HEK293 (cell line): ENCODE data around the gene VGLL2.

ENCODE experiments used
- CTCF ChIA-PET: fragments of 350-600 bp; formaldehyde crosslinking; extraction: SDS; loops from one replicate; lab custom pipeline; 2021; ENCODE audit warnings: antibody characterized with exemption; lab: Yijun Ruan, JAX
- POLR2A ChIA-PET: fragments of 300-600 bp; formaldehyde crosslinking; extraction: SDS; loops from one replicate; lab custom pipeline; 2020; ENCODE audit warnings: antibody characterized with exemption, inconsistent platforms; lab: Yijun Ruan, JAX
- H3K27ac ChIP-seq: fragments of 200-500 bp; sonication (Bioruptor generic); 2 replicates; pipeline ENCODE4 v1.5.1; 2014; ENCODE audit warnings: low read depth, low read length, control low read depth, inconsistent platforms; ENCODE audit errors: extremely low read depth
- H3K36me3 ChIP-seq, 2 experiments: fragments of 200-500 bp in 1 of 2; sonication (Bioruptor generic) in 1 of 2; 1 replicate in 1 of 2; 2 replicates in 1 of 2; pipeline ENCODE4 v1.5.1; 2014 to 2017; ENCODE audit warnings: inconsistent platforms in 2 of 2, low read length in 2 of 2; ENCODE audit not compliant: control insufficient read depth in 2 of 2, insufficient read depth in 1 of 2
- H3K4me1 ChIP-seq: fragments of 200-500 bp; sonication (Bioruptor generic); 2 replicates; pipeline ENCODE4 v1.5.1; 2014; ENCODE audit warnings: mild to moderate bottlenecking, low read length, inconsistent platforms; ENCODE audit not compliant: control insufficient read depth, insufficient read depth
- H3K4me3 ChIP-seq: 2 replicates; pipeline ENCODE4 v1.5.1; 2011; ENCODE audit warnings: low read depth, mild to moderate bottlenecking, control low read depth, low read length, moderate library complexity
- H3K9me3 ChIP-seq: fragments of 200-500 bp; sonication (Bioruptor generic); 2 replicates; pipeline ENCODE4 v1.5.1; 2014; ENCODE audit warnings: low read depth, low read length, inconsistent platforms; ENCODE audit not compliant: control insufficient read depth, insufficient read depth
- BCL11A ChIP-seq: fragments of 450-650 bp; formaldehyde crosslinking; IDR thresholded peaks from 2 replicates; pipeline ENCODE4 v1.5.1; 2016; ENCODE audit warnings: low read depth, missing biosample characterization, missing genetic modification characterization
- EGR2 ChIP-seq: fragments of 450-650 bp; formaldehyde crosslinking; IDR thresholded peaks from 2 replicates; pipeline ENCODE4 v1.5.1; 2016; ENCODE audit warnings: low read depth, missing biosample characterization, missing genetic modification characterization
- GLIS2 ChIP-seq: fragments of 450-650 bp; formaldehyde crosslinking; IDR thresholded peaks from 2 replicates; pipeline ENCODE4 v1.5.1; 2016; ENCODE audit warnings: missing biosample characterization, missing genetic modification characterization
- MYNN ChIP-seq: fragments of 450-650 bp; formaldehyde crosslinking; IDR thresholded peaks from 2 replicates; pipeline ENCODE4 v1.5.1; 2016; ENCODE audit warnings: missing biosample characterization, missing genetic modification characterization, borderline replicate concordance
- PRDM1 ChIP-seq: fragments of 450-650 bp; formaldehyde crosslinking; IDR thresholded peaks from 2 replicates; pipeline ENCODE4; 2016; ENCODE audit warnings: missing biosample characterization, missing genetic modification characterization
- REPIN1 ChIP-seq: fragments of 450-650 bp; formaldehyde crosslinking; IDR thresholded peaks from 2 replicates; pipeline ENCODE4 v1.5.1; 2017; ENCODE audit warnings: missing biosample characterization, missing genetic modification characterization, low read depth
- SCRT1 ChIP-seq: fragments of 450-650 bp; formaldehyde crosslinking; IDR thresholded peaks from 2 replicates; pipeline ENCODE4 v1.5.1; 2016; ENCODE audit warnings: missing biosample characterization, missing genetic modification characterization, borderline replicate concordance
- ZFHX2 ChIP-seq: fragments of 450-650 bp; formaldehyde crosslinking; conservative IDR thresholded peaks from 2 replicates; pipeline ENCODE4 v1.5.1; 2016; ENCODE audit warnings: missing biosample characterization, missing genetic modification characterization
- ZFP37 ChIP-seq: fragments of 450-650 bp; formaldehyde crosslinking; IDR thresholded peaks from 2 replicates; pipeline ENCODE4 v1.5.1; 2016; ENCODE audit warnings: missing biosample characterization, missing genetic modification characterization
- ZNF132 ChIP-seq: fragments of 450-650 bp; formaldehyde crosslinking; IDR thresholded peaks from 2 replicates; pipeline ENCODE4 v1.5.1; 2017; ENCODE audit warnings: missing biosample characterization, missing genetic modification characterization, borderline replicate concordance
- ZNF292 ChIP-seq: fragments of 450-650 bp; formaldehyde crosslinking; IDR thresholded peaks from 2 replicates; pipeline ENCODE4 v1.5.1; 2016; ENCODE audit warnings: low read depth, missing biosample characterization, missing genetic modification characterization, borderline replicate concordance
- ZNF366 ChIP-seq: fragments of 450-650 bp; formaldehyde crosslinking; conservative IDR thresholded peaks from 2 replicates; pipeline ENCODE4 v1.5.1; 2016; ENCODE audit warnings: missing biosample characterization, missing genetic modification characterization
- ZNF530 ChIP-seq: fragments of 450-650 bp; formaldehyde crosslinking; IDR thresholded peaks from 2 replicates; pipeline ENCODE4 v1.5.1; 2016; ENCODE audit warnings: low read depth, missing biosample characterization, missing genetic modification characterization
- ZNF548 ChIP-seq: fragments of 450-650 bp; formaldehyde crosslinking; IDR thresholded peaks from 2 replicates; pipeline ENCODE4 v1.5.1; 2016; ENCODE audit warnings: missing biosample characterization, missing genetic modification characterization
- ZNF580 ChIP-seq: fragments of 450-650 bp; formaldehyde crosslinking; IDR thresholded peaks from 2 replicates; pipeline ENCODE4 v1.5.1; 2016; ENCODE audit warnings: missing biosample characterization, missing genetic modification characterization
- ZNF623 ChIP-seq: fragments of 450-650 bp; formaldehyde crosslinking; IDR thresholded peaks from 2 replicates; pipeline ENCODE4 v1.5.1; 2016; ENCODE audit warnings: missing biosample characterization, missing genetic modification characterization
- TF ChIP-seq, protein P1 (sequence below): fragments of 450-650 bp; formaldehyde crosslinking; IDR thresholded peaks from 2 replicates; pipeline ENCODE4 v1.5.1; 2016; ENCODE audit warnings: missing biosample characterization, missing genetic modification characterization, borderline replicate concordance

VGLL2 gene

GRCh38 chr6:117270843-117271507 lies 5.6 kb downstream of the VGLL2 start:
- Histone ChIP-seq H3K4me1 (no peaks in the 10 kb centered on the region; the same call in 1 of the 2 replicates), H3K36me3 (no peaks in the 10 kb centered on the region), H3K27ac (peak overlapping the region; percentile 43; the same call in 1 of the 2 replicates), H3K4me3 (peak overlapping the region; percentile 44), H3K9me3 (no peaks in the 10 kb centered on the region)
- CTCF ChIA-PET = interaction anchor here (0.7 kb wide), 2 partner anchors 30 to 69 kb away, joined by 3 read pairs; no protein-coding TSS in a partner anchor
- POLR2A ChIA-PET = no interaction called here
- TF ChIP-seq ZFP37 (tag by site-specific recombination) = no peak
- peak; percentile 72; the same call in 1 of the 2 replicates for TF ChIP-seq REPIN1 (tag by site-specific recombination)

GRCh38 chr6:117272032-117272866 lies 6.9 kb downstream of the VGLL2 start:
- ChIA-PET CTCF (interaction anchor here (0.6 to 0.7 kb wide), 3 partner anchors 67 to 1103 kb away, joined by 3 read pairs; no protein-coding TSS in a partner anchor), POLR2A (no interaction called here)
- Histone ChIP-seq H3K27ac (no peak overlapping the region), H3K4me1 (no peaks in the 10 kb centered on the region; the same call in 1 of the 2 replicates), H3K4me3 (no peak overlapping the region), H3K9me3 (no peaks in the 10 kb centered on the region), H3K36me3 (no peaks in the 10 kb centered on the region)
- TF ChIP-seq, protein P1, sequence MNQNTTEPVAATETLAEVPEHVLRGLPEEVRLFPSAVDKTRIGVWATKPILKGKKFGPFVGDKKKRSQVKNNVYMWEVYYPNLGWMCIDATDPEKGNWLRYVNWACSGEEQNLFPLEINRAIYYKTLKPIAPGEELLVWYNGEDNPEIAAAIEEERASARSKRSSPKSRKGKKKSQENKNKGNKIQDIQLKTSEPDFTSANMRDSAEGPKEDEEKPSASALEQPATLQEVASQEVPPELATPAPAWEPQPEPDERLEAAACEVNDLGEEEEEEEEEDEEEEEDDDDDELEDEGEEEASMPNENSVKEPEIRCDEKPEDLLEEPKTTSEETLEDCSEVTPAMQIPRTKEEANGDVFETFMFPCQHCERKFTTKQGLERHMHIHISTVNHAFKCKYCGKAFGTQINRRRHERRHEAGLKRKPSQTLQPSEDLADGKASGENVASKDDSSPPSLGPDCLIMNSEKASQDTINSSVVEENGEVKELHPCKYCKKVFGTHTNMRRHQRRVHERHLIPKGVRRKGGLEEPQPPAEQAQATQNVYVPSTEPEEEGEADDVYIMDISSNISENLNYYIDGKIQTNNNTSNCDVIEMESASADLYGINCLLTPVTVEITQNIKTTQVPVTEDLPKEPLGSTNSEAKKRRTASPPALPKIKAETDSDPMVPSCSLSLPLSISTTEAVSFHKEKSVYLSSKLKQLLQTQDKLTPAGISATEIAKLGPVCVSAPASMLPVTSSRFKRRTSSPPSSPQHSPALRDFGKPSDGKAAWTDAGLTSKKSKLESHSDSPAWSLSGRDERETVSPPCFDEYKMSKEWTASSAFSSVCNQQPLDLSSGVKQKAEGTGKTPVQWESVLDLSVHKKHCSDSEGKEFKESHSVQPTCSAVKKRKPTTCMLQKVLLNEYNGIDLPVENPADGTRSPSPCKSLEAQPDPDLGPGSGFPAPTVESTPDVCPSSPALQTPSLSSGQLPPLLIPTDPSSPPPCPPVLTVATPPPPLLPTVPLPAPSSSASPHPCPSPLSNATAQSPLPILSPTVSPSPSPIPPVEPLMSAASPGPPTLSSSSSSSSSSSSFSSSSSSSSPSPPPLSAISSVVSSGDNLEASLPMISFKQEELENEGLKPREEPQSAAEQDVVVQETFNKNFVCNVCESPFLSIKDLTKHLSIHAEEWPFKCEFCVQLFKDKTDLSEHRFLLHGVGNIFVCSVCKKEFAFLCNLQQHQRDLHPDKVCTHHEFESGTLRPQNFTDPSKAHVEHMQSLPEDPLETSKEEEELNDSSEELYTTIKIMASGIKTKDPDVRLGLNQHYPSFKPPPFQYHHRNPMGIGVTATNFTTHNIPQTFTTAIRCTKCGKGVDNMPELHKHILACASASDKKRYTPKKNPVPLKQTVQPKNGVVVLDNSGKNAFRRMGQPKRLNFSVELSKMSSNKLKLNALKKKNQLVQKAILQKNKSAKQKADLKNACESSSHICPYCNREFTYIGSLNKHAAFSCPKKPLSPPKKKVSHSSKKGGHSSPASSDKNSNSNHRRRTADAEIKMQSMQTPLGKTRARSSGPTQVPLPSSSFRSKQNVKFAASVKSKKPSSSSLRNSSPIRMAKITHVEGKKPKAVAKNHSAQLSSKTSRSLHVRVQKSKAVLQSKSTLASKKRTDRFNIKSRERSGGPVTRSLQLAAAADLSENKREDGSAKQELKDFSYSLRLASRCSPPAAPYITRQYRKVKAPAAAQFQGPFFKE (tag by site-specific recombination) = no peak
- TF ChIP-seq ZFHX2 (tag by site-specific recombination) (peak; percentile 78), ZNF132 (tag by site-specific recombination) (no peak), PRDM1 (tag by site-specific recombination) (peak; percentile 63; the same call in 1 of the 2 replicates), EGR2 (tag by site-specific recombination) (peak; percentile 96), ZNF366 (peak; percentile 72)

DNA sequence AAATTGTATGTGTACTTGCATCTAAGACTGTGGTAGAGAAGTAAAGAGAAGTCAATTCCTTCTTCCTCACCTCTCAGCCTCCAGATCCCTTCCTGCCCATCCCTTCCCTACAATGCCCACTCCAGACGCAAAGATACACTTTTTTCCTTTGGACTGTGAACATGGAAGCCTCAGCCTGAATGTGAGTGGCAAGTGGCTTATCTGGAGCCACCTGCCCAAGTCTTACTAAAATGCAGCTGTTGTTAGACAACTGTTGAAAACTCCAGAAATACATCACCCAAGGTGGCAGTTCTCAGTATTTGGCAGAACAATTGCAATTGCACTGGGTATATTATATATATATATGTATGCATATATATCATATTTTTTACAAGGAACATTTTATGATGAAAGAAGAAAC lies 7.5 kb downstream of the VGLL2 start:
- CTCF ChIA-PET = interaction anchor here (0.6 kb wide), 3 partner anchors 287 to 1103 kb away, joined by 3 read pairs; no protein-coding TSS in a partner anchor

More for the DNA sequence above, 7.5 kb downstream of the VGLL2 start:
- no peak overlapping the region for H3K4me3 ChIP-seq
- H3K4me1 ChIP-seq = no peaks in the 10 kb centered on the region; the same call in 1 of the 2 replicates
- no peak overlapping the region for H3K27ac ChIP-seq
- POLR2A ChIA-PET = no interaction called here
- no peaks in the 10 kb centered on the region for H3K9me3 ChIP-seq
- H3K36me3 ChIP-seq = no peaks in the 10 kb centered on the region
- no peak for TF ChIP-seq BCL11A
- no peak for TF ChIP-seq ZNF580 (tag by site-specific recombination)
- TF ChIP-seq MYNN (tag by site-specific recombination) = no peak
- no peak for TF ChIP-seq ZNF623
- no peak for TF ChIP-seq SCRT1 (tag by site-specific recombination)
- no peak for TF ChIP-seq ZNF292 (tag by site-specific recombination)
- TF ChIP-seq ZNF530 = no peak
- no peak for TF ChIP-seq ZNF548 (tag by site-specific recombination)
- no peak for TF ChIP-seq GLIS2 (tag by site-specific recombination)
